NCI-H460 (cell line): ENCODE data around the gene NRL. TPM values are rescaled to one million over a fixed set of nuclear protein-coding genes. Genes with fewer than 3 reads are reported as not detected.

ENCODE experiments used
- DNase-seq: peaks from one replicate; pipeline ENCODE4 v3.0.0-alpha.2; 2016; ENCODE audit warnings: low read depth; ENCODE audit errors: extremely low read depth
- total RNA-seq: library from RNA; depleted of rRNA; stranded (reverse); fragments of >200 nt; shearing (Covaris generic); gene quantifications from 2 replicates; pipeline ENCODE4 v1.2.3, GENCODE V29; 2014

NRL gene
- total RNA-seq, 1 experiment from 2014 or later: 1.6 TPM

DNA sequence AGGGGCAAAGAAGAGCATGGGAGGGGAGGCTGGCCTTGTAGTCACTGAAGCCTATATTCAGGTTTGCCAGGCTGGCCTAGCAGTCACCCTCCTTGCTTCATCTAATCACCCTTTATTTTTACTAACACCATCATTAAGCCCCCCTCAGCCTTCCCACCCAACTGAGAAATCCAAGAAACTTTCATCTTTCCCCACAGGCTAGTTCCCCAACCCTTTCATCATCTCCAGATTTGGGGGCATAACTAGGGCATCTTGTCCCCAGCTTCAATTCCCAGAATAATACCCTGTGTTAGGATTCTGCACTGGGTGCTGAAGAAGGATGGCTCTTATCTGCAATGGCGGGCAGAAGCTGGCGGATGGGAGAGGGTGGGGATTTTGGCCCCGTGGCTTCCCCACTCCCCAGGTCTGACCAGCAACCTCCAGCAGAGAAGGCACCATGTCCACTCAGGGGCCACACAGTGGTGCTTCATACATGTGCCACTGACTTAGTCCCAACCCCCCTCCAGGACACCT lies 13.7 kb downstream of the NRL start:
- no peak for DNase-seq

DNA sequence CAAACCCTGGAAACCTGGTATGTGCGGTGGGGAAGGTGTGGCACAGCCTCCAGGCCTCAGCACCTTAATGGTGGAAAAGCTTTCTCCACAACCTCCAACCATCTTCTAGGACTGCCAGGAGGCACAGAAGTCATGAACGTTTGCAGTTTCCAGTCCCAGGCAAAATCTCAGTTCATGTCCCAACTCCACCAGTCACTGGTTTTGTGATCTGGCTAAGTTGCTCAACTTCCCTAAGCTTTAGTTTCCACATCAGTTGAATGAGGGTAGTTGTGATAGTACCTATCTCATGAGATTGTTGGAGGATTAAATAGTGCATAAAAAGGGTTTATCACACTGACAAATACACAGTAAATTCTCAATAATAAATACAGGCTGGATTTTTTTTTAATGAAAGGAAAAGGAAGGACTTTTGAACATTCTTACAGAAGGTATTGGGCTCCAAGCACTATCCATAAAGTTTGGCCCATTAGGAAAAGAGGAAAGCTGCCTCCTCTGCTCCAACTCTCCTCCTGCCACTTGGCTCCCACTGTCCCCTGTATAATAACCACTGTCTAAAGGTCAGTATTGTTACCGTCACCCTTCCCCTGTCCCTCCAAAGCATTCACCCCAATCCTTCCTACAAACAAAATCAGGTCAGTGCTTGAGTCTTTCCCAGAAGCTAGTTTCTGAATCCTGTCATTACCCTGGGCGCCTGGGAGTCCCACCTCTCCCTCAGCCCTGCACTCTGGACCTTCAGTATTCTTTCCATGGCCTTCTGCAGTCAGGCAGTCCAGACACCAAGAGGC lies 14.4 kb downstream of the NRL start:
- DNase-seq: no peak

DNA sequence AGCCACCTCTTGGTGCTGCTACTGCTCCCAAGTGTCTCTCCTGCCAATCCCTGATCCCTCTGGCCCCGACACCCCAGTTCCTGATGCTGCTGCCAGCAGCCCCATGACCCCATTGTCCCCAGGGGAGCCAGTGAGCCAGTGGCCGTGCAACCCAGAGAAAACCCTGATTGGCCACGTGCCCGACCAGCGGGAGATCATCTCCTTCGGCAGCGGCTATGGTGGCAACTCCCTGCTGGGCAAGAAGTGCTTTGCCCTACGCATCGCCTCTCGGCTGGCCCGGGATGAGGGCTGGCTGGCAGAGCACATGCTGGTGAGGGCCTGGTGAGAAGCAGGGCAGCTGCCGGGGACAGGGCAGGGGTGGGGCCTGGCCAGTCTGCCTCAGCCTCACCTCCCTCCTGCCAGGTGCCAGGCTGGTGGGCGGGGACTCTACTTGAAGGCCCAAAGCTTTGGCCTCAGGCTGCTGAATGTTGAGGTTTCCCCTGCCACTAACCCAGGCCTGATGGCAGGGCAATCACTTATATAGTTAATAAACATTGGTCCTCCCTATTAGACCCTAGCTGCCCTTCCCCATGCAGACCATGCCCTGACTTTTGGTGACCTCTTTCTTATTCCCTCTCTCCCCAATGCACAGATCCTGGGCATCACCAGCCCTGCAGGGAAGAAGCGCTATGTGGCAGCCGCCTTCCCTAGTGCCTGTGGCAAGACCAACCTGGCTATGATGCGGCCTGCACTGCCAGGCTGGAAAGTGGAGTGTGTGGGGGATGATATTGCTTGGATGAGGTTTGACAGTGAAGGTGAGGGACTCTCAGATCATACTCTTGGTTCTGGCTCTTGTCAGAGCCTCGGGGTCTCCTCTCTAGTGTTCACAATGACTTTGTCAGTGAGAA lies 15.6 kb downstream of the NRL start:
- DNase-seq: no peak

DNA sequence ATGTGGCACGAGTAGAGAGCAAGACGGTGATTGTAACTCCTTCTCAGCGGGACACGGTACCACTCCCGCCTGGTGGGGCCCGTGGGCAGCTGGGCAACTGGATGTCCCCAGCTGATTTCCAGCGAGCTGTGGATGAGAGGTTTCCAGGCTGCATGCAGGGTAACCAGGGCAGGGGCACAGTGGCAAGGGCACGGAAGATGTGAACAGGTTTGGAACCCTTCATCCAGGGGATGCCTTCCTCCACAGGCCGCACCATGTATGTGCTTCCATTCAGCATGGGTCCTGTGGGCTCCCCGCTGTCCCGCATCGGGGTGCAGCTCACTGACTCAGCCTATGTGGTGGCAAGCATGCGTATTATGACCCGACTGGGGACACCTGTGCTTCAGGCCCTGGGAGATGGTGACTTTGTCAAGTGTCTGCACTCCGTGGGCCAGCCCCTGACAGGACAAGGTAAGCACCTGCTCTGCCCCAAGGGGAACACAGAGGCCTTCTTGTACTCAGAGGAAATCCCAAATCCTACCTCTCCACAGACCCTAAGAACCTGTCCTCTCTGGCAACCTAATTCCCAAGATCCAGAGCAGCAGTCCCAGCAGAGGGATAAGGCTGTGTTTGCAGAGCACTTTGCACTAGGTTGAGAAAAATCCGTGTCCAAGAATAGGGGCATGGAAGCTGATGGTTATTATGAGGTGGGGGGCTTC lies 16.4 kb downstream of the NRL start:
- no peak for DNase-seq

DNA sequence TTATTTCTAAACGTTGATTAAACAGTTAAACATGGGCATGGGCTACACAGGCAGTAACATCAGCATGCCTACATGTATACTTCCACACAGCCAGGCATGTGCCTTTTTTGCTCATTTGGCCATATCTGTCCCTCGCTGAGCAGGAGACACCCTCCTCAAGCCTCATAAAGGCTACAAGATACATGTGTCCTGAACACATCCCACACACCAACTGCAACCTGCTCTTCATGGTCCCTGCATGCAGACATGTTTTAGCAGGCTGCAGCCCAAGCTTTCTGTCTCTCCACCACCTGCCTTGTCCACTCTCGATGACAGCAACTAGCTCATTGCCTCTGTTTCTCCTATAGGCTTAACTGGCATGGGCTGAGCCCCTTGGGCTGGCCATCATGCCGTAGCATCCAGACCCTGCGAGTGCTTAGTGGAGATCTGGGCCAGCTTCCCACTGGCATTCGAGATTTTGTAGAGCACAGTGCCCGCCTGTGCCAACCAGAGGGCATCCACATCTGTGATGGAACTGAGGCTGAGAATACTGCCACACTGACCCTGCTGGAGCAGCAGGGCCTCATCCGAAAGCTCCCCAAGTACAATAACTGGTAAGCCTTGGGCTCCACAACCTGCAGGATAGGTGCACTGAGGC lies 18.1 kb downstream of the NRL start:
- no peak for DNase-seq

DNA sequence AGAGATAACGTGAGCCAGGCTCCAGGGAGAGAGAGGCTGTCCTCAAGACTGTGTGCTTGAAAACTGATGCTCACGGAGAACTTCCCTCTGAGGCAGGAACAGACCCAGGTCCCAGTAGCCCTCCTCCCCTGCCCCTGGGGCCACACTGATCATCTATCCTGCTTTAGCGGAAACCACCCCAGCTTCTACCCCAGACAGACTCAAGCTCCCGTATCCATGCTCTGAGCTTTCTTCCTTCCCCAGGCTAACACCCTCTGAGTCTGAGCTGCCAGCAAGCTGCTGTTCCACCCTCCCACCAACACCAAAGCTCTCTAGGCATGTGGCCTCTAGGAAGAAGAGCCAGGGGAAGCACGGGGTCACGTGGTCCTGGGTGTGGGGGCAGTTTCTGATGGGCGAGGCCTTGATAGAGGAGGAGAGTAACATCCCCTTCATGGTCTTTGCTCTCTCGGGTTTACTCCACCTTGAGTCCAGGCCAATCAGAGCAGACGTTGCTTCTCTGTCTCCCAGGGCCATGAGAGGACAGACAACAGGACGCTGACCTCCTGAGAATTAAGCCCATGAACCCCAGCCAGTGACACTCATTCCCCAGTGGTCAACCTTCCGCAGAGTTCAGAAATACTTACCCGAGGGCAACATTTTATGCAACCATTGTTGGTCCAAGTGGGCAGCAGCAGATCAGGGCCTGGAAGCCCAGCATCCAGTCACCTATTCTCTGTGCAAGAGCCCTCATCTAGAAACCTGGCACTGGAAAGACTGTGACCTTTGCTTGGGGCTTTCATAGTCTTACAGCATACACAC lies 19.3 kb downstream of the NRL start:
- DNase-seq: peak; percentile 32

DNA sequence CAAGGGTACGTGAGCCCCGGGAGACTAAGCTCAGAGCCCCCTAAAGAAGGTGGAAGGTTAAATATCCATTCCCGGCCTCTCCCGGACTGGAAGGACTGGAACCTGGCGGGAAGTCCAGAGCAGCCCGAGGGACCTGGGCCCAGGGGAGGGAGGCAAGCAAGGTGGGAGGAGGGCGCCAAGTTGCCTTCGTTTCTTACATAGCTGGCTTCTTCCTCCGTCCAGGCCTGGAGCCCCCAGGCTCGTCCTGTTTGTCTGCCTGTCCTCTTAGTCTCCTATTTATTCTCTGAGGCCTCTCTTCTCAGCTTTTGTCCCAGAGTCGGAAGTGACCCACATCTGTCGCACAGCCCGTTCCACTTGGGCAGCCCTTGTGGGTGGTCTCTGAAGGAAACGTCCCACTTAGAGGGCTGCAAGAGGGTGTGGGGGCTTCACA lies 19.9 kb downstream of the NRL start:
- no peak for DNase-seq

DNA sequence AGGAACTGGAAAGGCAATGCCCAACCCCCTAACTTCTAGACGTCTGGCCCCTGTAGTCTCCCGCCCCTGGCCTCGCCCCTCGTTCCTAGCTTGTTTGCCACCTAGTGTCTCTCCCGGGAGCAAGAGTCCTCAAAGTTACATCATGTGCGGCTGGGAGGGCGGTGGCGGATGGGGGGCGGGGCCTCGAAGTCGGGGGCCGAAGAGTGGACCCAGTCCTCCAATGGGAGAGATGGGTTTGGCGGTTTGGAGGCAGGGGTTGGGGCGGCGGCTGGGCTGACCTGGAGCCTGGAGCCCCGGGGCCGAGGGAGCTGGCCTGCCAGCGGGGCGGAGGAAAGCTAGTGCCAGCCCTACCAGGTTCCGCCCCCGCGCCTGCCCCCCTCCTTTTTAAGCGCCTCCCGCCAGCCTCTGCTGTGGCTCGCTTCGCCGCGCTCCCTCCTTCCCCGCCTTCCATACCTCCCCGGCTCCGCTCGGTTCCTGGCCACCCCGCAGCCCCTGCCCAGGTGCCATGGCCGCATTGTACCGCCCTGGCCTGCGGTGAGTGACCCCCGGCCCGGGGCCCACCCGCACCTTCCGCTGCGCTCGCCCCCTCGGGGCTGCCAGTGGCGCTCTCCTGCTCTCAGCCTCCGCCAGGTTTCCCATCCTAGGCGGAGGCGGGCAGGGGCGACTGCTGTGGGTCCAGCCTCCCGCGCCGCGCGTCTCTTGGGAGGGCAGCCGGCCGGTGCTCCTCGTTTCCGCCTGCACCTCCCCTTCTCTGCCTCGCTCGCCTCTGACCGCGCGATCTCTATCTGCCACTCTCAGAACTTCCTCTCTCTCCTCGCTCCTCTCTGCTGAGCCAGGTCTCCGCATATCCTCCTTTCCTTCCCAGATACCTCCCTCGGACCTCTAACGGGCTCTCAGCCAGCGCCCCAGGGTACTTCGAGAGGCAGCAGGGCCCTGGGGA lies 20.6 kb downstream of the NRL start, which contains the start of gene PCK2:
PCK2 (plus strand) TSS at position 411 of the 940 bp plus-strand sequence; CDS start at position 506, 95 bp downstream.
- peak; percentile 98 for DNase-seq

DNA sequence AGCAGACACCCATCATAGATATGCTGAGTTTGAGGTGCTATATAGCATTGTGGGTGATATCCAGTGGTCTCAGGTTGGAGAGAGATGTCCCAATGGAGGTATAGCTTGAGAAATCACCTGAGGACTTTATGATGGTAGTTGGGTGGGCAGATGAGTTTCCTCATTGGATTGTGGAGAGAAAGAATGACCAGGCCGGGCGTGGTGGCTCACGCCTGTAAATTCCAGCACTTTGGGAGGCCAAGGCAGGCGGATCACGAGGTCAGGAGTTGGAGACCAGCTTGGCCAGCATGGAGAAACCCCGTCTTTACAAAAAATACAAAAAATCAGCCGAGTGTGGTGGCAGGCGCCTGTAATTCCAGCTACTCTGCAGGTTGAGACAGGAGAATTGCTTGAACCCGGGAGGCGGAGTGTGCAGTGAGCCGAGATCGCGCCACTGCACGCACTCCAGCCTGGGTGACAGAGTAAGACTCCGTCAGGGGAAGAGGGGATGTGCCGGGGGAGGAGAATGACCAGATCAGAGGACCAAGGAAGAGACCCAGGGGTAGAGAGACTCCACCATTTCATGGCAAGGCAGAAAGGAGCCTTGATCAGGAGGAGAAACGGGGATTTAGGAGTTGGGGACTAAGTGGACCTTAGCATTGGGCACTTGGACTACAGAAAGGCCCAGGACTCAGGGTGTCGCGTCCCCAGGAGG lies 21.4 kb downstream of the NRL start:
- DNase-seq: no peak

DNA sequence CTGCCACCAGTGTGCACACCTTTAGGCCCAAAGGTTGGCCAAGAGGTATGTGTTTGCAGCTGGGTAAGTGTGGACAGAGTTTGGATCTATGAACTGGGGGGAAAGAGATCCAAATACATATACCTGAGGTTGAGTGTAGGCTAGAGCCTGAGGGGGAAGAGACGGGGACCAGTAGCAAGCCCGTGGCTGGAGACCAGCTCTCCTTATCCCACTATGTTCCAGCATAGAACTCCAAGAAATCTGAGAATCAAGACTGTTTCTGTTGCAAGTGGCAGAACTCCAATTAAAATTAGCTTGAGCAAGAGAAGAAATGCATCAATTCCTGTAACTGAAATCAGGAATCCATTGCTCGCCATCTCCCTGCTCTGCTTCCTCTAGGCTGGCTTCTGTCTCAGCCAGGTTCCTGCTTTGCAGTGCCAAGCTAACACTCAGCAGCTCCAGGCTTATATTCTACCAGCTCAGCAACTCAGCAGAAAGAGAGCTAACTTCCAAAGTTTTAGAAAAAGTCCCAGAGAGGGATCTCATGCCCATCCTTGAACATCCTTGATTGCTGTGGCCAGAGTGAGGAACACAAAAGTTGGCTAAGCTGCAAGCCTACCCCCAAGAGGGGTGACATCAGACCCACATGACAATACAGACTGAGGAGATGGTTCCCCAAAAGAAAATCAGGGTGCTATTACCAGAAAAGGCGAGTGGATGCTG lies 22.1 kb downstream of the NRL start:
- DNase-seq: no peak

DNA sequence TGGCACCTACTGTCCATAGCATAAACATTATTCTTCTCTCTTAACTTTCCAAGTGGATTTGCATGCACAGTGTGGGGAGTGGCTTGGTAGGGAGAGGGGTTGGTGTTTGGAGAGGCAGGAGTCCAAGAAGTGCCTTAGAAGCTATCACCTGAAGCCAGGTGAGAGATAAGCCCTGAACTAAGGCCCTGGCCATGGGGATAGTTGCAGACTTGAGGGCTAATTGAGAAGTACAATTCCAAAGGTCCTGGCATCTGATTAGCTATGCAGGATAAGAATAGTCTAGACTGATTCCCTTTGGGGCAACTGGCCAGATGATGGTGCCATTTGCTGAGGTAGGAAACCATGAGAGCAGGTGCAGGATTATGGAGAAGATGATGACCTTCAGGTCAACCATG lies 22.6 kb downstream of the NRL start:
- DNase-seq: no peak

DNA sequence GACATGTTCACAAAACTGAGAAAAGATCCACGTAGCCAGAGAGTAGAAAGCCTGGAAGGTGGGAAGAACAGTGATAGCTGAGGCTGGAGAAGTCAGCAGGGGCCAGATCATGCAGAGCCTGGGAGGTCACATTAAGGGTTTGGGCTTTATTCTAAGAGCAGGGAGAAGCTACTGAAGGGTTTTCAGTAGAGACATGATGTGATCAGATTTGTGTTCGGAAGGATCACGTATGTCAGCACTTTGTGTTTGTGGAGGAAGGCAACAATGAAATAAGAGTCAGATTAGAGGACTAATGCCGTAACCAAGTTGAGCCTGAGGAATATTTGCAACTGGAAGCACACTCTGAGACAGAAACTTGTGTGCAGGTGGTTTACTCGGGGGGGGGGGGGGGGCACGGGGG lies 24.9 kb downstream of the NRL start:
- DNase-seq: no peak

DNA sequence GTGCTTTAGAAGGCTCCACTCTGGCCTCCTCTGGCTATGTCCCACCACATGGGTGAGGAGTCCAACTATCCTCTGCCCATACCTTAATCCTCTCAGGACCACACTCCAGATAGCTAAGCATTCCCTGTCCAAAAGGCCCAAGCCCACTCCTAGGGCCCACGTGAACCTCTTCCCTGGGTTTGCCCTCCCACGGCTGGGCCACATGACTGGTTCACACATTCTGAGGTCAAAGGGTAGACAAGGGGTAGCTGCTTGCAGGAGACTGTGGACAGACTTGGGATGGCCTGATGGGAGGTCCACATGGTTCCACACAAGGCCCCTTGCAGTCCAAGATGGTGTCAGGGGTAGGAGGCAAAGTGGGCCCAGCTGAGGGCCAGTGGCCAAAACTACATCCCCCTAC lies 26.7 kb downstream of the NRL start:
- DNase-seq: no peak

DNA sequence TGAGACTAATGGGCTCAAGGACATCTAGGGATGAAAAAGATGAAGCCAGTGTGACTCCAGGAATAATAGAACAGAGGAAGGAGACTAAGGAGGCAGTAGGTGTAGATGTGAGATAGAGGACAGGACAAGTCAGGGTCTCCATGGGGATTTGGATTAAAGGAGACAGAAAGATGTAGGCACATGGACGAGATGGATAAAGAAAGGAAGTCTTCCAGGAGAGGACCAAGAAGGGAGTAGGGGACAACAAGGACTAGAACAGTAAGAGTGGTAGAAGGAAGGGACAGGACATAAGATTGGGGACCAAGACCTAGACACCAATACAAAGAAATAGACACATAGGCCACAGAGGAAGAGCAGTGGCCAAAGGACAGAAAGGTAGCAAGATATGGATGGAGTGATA lies 27.7 kb downstream of the NRL start:
- DNase-seq: no peak

DNA sequence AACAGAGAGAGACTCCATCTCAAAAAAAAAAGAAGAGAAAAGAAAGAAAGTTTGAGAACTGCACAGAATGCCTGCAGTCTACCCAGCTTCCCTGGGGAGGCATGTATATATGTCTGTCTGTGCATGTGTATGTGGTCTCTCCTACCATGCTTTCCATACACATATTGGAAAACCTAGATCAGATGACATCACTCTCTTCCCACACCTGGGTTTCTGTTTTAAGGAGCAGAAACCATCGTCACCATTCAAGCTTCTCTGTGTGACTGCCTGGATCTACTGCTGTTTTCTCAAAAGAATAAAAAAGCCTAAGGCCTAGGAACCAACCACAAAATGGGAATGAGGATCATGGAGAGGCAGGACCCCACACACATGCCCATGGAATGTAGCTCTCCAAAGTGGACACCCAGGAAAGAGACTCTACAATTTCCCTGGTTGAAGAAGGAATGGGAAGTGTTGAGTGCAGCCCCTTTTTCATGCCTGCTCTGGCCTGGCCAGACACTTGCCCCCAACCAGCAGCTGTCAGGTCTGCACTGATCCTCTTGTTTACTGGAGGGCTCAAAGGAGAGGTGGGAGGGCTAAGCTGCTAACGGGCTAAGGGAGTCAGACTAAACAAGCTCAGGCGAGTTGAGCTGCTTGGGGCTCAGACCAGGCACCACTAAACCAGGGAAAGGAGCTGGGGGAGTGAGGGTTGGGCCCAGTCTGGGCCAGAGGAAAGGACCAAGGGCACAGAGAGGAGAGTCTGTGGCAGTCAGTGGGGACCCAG lies 28.4 kb downstream of the NRL start:
- no peak for DNase-seq

DNA sequence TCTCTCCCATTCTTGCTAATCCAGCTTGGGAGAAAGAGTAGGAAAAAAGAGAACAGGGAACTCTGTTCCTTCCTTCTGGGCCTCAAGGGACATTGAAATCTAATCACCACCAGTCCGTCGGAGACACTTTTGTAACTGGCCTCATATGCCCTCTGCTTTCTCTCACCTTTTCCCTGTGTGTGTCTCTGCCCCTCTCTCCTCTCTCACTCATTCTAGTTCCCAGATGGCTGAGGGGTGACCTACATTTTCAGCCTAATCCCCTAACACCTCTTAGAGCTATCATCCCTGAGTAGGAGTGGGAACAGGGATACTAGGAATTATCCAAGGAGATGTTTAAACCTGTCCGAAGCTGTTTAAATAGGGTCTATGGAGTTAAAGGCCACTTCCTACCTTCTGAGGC lies 29.5 kb downstream of the NRL start:
- DNase-seq: no peak

DNA sequence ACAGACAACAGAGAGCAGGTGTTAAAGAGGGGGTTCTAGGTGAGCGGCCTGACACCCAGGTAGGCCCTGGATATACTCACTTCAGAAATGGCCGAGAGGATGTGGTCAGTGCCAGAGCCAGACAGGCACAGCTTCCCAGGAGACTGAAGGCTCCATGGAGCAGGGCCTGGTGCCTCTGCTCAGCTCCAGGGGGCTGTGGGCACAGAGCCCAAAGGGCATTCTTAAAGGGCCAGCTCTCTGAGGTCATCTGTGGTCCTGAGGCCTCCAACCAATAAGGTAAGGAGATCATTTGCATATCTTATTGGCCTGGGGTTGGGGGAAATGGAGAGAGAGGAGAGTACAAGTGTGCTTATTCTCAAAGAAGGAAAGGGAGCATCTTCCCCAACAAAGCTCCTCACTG lies 30.3 kb downstream of the NRL start:
- no peak for DNase-seq
